Testis (tissue), 3 donors: ENCODE data around the gene MN1. TPM values are rescaled to one million over a fixed set of nuclear protein-coding genes. Genes with fewer than 3 reads are reported as not detected.

Source experiments
- DNase-seq: peaks from one replicate; pipeline ENCODE4 v3.0.0-alpha.2; 2019
- H3K27ac ChIP-seq, 2 donors: fragments of 200-600 bp; sonication (generic); one replicate each; pipeline ENCODE4 v1.5.1; 2019
- H3K27me3 ChIP-seq: fragments of 200-600 bp; sonication (generic); one replicate; pipeline ENCODE4 v1.5.1; 2019
- H3K36me3 ChIP-seq: fragments of 200-600 bp; sonication (generic); one replicate; pipeline ENCODE4 v1.5.1; 2017; ENCODE audit warnings: low read depth; ENCODE audit errors: missing control alignments
- H3K4me1 ChIP-seq: fragments of 200-600 bp; sonication (generic); one replicate; pipeline ENCODE4 v1.5.1; 2019
- H3K4me3 ChIP-seq, 2 donors: fragments of 200-600 bp; sonication (generic); one replicate each; pipeline ENCODE4 v1.5.1; 2017 to 2019
- H3K9me3 ChIP-seq: fragments of 200-600 bp; sonication (generic); one replicate; pipeline ENCODE4 v1.5.1; 2017
- CTCF ChIP-seq, 3 experiments: fragments of 450-650 bp in 2 of 3; fragments of 200-600 bp in 1 of 3; sonication (generic) in 1 of 3; IDR thresholded peaks; one replicate each; pipeline ENCODE4 v1.5.1; 2016 to 2019; ENCODE audit warnings: antibody characterized with exemption in 3 of 3, mild to moderate bottlenecking in 2 of 3, moderate library complexity in 1 of 3
- POLR2A ChIP-seq: fragments of 450-650 bp; IDR thresholded peaks from one replicate; pipeline ENCODE4 v1.6.1; 2017; ENCODE audit warnings: antibody characterized with exemption, mild to moderate bottlenecking, moderate library complexity
- WGBS, 2 donors: methylation state at CpG; one replicate each; pipeline ENCODE4 v1.1.5; 2018; 5-methylcytosine and 5-hydroxymethylcytosine counted together
- intact Hi-C: fragments of 100-400 bp; cut with DNase I; formaldehyde crosslinking; loops from one replicate; pipeline ENCODE4 v1.15.1; 2023; ENCODE audit warnings: low total_unique reads
- polyA plus RNA-seq: library from polyadenylated mRNA; stranded (reverse); fragments of 350-450 nt; fragmentation: Illumina TruSeq; extraction: RNeasy Lipid Tissue Mini Kit (QIAGEN cat#74804); gene quantifications from one replicate; pipeline ENCODE4 v1.2.3, GENCODE V29; 2014; ENCODE audit warnings: low read depth, low replicate concordance; ENCODE audit not compliant: insufficient read depth
- total RNA-seq, 2 donors: library from RNA; depleted of rRNA; stranded (reverse); fragments of >200 nt; gene quantifications; one replicate each; pipeline ENCODE4 v1.2.3, GENCODE V29; 2016

MN1 gene
- total and polyA plus RNA-seq, 3 donors from 2014 or later, result 3.2 to 5.6 (median 4.3) TPM

- no peak for DNase-seq
- H3K9me3 ChIP-seq, result no peaks in the 10 kb centered on the region
- no peak overlapping the region for H3K27ac ChIP-seq
- no peak overlapping the region for H3K4me3 ChIP-seq
- no peaks in the 10 kb centered on the region for H3K27me3 ChIP-seq
- 92 to 93% methylated on average over 3 of the region's 3 CpGs for WGBS, 2 donors
- no peak for TF ChIP-seq CTCF (IDR thresholded peaks at IDR 0.05)
- no peak for TF ChIP-seq POLR2A
- no peaks in the 10 kb centered on the region for H3K4me1 ChIP-seq
- no peaks in the 10 kb centered on the region for H3K36me3 ChIP-seq
- intact Hi-C loops, result no loop called here
These were observed 61.3 kb downstream of the MN1 start for GRCh38 chr22:27740202-27740748.

- Histone ChIP-seq H3K27ac (no peak overlapping the region), H3K36me3 (no peaks in the 10 kb centered on the region), H3K4me3 (no peak overlapping the region), H3K9me3 (no peaks in the 10 kb centered on the region), H3K4me1 (no peaks in the 10 kb centered on the region), H3K27me3 (no peaks in the 10 kb centered on the region)
- TF ChIP-seq CTCF (IDR thresholded peaks at IDR 0.05) (no peak), POLR2A (no peak)
- intact Hi-C loops, result no loop called here
- no peak for DNase-seq
- WGBS, 2 donors, result 95 to 96% methylated on average over 4 of the region's 4 CpGs
These were observed 64.0 kb downstream of the MN1 start for GRCh38 chr22:27737521-27737920.

GRCh38 chr22:27734066-27734465, 67.5 kb downstream of the MN1 start:
- DNase-seq, result no peak
- H3K4me1 ChIP-seq, result no peaks in the 10 kb centered on the region
- no peak overlapping the region for H3K4me3 ChIP-seq
- H3K27me3 ChIP-seq, result no peaks in the 10 kb centered on the region
- intact Hi-C loops, result no loop called here
- H3K27ac ChIP-seq, result no peak overlapping the region
- TF ChIP-seq CTCF (IDR thresholded peaks at IDR 0.05) (no peak), POLR2A (no peak)
- no peaks in the 10 kb centered on the region for H3K36me3 ChIP-seq
- WGBS, 2 donors, result 95 to 96% methylated on average over 3 to 4 of the region's 4 CpGs
- no peaks in the 10 kb centered on the region for H3K9me3 ChIP-seq

- no peak for DNase-seq
- WGBS, 2 donors, result 88 to 94% methylated on average over 6 of the region's 6 CpGs
- intact Hi-C loops, result no loop called here
- no peak for TF ChIP-seq CTCF (IDR thresholded peaks at IDR 0.05)
- TF ChIP-seq POLR2A, result no peak
- H3K36me3 ChIP-seq, result no peaks in the 10 kb centered on the region
- H3K9me3 ChIP-seq, result no peaks in the 10 kb centered on the region
- no peaks in the 10 kb centered on the region for H3K27me3 ChIP-seq
- no peak overlapping the region for H3K4me3 ChIP-seq
- H3K4me1 ChIP-seq, result no peaks in the 10 kb centered on the region
- no peak overlapping the region for H3K27ac ChIP-seq
These were observed 68.7 kb downstream of the MN1 start for GRCh38 chr22:27732841-27733240.

GRCh38 chr22:27732391-27732790, 69.2 kb downstream of the MN1 start:
- Histone ChIP-seq H3K36me3 (no peaks in the 10 kb centered on the region), H3K27ac (no peak overlapping the region), H3K4me3 (no peak overlapping the region), H3K4me1 (no peaks in the 10 kb centered on the region), H3K9me3 (no peaks in the 10 kb centered on the region), H3K27me3 (no peaks in the 10 kb centered on the region)
- TF ChIP-seq POLR2A, result no peak
- TF ChIP-seq CTCF (IDR thresholded peaks at IDR 0.05), result no peak
- no peak for DNase-seq
- intact Hi-C loops, result no loop called here
- WGBS, 2 donors, result 84 to 100% methylated on average over 1 to 2 of the region's 2 CpGs
